OCI-LY3 (cell line): ENCODE results near the gene ARHGDIB.

Source experiments
- CTCF ChIP-seq: fragments of 200-600, 300-600 bp; sonication (generic); IDR thresholded peaks from 2 replicates; pipeline ENCODE4 v1.5.1; 2014; ENCODE audit warnings: antibody characterized with exemption, low read length, low read depth
- EZH2phosphoT487 ChIP-seq: fragments of 200-600 bp; shearing (Covaris generic); IDR thresholded peaks from 2 replicates; pipeline ENCODE4 v1.6.1; 2018; ENCODE audit warnings: antibody characterized with exemption, mixed run types, low read depth

GRCh38 chr12:14949631-14950030, 11.8 kb downstream of the ARHGDIB start:
- TF ChIP-seq CTCF (no peak), EZH2phosphoT487 (no peak)
